Inflammatory macrophage (primary cell): ENCODE results near the gene ZNF407.
A peak's percentile ranks its signal among the peaks of the same experiment; 100 is the strongest.

ENCODE experiments used
- DNase-seq, 2 donors: peaks; one replicate each; pipeline ENCODE4 v3.0.0-alpha.2; 2020 to 2022

ZNF407 gene

GRCh38 chr18:74589811-74590210 is 7.9 kb upstream of the ZNF407 start:
- peak; percentile 59 to 89 for DNase-seq

GRCh38 chr18:74590671-74591070 is 7.0 kb upstream of the ZNF407 start:
- DNase-seq = peak; percentile 22 to 79

DNA sequence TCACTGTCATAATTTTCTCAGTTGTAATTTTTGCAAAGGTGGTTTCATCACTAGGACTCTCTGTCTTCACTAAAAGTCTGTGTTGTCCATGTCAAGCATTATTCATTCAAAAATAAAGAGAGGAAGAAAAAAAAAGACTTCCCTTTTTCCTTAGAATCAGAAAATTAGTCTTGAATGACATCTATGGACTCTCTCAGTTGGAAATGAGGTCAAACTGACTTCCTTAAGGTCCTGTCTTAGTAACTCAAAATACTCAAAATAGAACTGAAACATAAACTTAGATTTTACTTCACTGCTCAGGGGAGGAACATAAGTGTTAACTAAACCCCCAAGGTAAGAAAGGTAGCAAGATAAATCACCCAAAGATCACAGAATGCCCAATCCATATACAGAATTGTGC is 2.2 kb upstream of the ZNF407 start:
- DNase-seq = peak; percentile 36 to 72

- DNase-seq = peak; percentile 64 to 79
These were observed 522 bp upstream of the ZNF407 start for GRCh38 chr18:74597034-74597661.

DNA sequence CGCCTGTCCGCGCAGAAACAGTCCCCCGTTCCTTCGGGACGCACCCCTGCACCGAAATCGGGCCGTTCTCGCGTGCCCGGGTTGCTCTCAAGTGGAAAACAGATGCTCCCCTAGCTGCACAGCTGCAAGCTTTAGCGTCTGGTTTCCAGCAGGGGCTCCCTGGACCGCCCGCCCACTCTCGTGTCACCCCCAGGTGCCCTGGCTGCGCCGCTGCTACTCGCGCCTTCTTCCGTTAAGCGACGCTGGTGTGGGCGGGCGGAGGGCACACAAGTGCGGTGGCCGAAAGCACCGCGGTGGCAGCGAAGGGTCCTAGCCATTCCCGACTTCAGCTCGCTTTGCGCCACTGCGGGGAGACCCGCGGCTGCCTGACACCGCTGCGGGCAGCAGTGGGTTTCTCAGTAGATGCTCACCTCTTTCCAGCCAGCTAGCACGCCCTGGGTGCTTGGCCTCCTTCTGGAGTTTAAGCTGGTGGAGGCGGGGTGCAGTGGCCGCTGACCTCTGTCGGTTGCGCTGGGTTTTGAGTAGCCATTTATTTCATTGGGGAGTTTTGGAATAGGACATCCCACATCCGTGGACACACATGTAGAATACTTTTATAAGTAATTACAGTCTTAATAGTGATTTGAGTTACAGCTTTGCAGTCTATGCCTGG is 806 bp downstream of the ZNF407 start:
- DNase-seq = peak; percentile 51 to 71

GRCh38 chr18:74604361-74604760 is 6.7 kb downstream of the ZNF407 start:
- DNase-seq = no peak

GRCh38 chr18:74604774-74605173 is 7.1 kb downstream of the ZNF407 start:
- DNase-seq = no peak

- DNase-seq = no peak
These were observed 11.0 kb downstream of the ZNF407 start for GRCh38 chr18:74608681-74609080.

DNA sequence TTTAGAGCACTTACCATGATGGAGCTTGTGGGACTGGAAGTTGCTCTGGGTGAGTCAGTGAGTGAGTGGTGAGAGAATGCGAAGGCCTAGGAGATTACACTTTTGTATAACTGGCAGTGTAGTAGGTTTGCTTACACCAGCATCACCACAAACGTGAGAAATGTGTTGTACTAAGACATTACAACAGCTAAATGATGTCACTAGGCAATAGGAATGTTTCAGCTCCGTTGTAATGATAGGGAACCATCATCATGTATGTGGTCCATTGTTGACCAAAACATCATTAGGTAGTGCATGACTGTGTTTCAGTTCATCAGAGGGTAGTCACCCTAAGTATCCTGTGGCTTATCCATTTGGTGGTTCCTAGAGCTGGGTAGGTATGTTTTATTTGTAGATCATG is 11.9 kb downstream of the ZNF407 start:
- no peak for DNase-seq

DNA sequence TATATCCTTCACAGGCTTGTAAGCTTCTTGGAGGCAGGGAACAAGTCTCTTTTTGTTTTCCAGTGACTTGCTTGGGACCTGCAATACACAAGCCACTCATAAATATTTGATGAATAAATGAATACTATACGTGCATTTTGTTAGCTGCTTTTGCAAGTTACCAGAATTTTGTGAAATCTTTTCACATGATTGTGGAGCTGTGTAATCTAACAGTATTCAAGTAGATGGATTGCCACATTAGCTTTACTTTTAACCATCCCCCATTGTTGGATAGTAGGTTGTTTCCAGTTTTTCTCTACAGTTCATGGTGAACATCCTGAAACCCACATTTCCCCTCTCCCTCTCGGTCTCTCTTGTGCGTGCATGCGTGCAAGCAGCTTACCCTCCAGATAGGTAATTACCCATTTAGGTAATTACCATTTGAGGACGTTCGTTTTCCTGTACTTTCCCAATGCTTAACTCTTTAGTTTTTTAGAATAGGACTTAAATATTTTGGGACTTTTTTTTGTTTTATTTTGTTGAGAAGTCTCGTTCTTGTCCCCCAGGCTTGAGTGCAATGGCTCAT is 12.5 kb downstream of the ZNF407 start:
- peak; percentile 50 to 81 for DNase-seq

GRCh38 chr18:74610860-74611259 is 13.2 kb downstream of the ZNF407 start:
- no peak for DNase-seq

GRCh38 chr18:74611765-74612164 is 14.1 kb downstream of the ZNF407 start:
- DNase-seq = no peak

DNA sequence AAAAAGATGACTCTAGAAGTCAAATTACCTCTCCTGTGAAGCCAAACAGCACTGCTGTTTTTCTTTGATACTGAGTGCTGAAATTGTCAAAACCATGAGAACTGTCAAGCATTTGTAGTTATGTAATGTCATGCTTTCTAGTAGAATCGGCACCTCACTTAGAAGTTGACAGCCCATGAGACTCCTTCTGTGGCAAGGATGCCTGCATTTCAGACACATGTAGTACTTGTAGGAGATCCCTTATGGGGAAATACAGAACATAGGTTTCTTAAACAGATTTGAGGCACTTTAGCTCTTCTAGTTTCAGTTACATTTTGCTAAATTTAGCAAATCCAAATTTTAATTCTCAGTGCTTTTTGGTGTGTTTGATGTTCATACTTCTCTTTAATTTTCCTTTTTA is 15.7 kb downstream of the ZNF407 start:
- DNase-seq = peak; percentile 46 to 63

DNA sequence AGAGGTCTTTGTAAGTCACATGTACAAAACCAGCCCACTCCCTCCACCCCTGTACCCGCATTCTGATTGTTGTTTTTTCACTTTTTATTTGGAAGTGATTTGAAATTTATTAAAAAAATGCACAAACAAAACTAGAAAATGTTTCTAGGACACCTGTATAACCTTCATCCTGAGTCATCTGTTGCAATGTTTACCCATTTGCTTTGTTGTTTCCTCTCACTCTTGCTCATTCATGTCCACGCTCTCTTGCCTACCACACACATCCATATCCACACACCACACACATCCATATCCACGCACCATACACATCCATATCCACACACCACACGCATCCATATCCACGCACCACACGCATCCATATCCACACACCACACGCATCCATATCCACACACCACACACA is 18.8 kb downstream of the ZNF407 start:
- DNase-seq = no peak

DNA sequence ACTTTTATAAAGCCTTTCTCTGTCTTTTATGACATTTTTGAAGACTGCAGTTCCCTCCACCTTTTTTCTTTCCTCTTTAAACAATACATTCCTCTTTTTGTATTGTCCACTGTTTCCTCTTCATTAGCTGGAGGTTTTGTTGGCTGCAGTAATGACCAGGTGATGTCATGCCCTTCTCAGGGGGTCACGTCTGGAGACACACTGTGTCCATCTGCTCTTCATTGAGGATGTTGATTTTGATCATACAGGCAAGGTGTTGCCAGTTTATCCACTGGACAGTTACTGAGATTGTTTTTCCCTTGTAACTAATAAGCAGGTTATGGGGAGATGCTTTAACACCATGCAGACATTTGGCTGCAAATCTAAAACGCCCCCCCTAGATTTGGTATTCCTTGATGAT is 19.8 kb downstream of the ZNF407 start:
- DNase-seq = no peak

GRCh38 chr18:74622072-74622471 is 24.4 kb downstream of the ZNF407 start:
- DNase-seq = peak; percentile 8 to 28

DNA sequence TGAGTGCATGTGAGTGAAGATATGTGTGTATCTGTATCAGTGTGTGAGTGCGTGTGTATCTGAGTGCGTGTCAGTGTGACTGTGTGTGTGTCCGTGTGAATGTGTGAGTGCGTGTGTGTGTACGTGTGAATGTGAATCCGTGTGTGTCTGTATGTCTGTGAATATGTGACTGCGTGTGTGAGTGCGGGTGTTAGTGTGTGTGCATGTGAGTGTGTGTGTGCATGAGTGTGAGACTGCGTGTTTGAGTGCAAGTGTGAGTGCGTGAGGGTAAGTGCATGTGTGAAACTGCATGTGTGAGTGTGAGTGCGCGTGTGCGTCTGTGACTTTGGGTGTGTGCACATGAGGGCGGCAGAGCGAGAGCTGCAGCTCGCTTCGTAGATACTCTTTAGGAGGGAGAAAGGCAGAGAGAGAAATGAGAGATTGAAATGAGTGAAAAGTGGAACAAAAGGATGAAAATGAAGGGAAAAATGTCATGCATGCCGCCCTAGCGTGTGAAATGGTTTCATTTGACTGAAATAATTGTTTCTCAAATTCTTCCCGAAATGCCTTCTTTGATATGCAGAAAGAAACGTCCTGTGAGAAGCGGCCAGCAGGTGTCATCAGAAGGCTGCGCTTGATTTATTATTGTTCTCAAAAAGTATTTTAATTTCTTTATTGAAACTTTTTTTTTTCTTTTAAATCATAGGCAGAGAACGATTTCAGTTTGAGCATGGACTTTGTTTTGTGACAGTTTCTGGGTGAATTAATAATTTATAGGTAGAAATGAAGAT is 25.6 kb downstream of the ZNF407 start:
- no peak for DNase-seq

DNA sequence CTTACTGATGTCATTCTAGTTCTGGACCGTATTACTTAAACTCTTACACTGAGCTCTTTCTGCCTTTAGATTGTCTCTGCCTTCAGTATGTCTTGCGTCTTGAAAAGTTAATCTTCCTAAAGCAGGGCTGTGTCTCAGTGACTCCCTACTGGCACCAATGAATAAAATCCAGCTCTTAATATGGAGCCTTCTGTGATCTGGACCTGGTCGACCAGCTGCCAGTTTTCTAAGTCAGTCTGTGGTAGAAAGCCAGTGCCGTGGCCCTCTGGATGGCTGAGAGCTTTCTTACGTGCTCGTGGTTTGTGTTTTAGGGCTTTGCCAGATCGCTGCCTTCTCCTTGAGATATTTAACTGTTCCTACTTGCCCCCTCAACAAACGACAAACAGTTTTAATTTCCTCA is 26.8 kb downstream of the ZNF407 start:
- DNase-seq = no peak

GRCh38 chr18:74625157-74625556 is 27.5 kb downstream of the ZNF407 start:
- no peak for DNase-seq

DNA sequence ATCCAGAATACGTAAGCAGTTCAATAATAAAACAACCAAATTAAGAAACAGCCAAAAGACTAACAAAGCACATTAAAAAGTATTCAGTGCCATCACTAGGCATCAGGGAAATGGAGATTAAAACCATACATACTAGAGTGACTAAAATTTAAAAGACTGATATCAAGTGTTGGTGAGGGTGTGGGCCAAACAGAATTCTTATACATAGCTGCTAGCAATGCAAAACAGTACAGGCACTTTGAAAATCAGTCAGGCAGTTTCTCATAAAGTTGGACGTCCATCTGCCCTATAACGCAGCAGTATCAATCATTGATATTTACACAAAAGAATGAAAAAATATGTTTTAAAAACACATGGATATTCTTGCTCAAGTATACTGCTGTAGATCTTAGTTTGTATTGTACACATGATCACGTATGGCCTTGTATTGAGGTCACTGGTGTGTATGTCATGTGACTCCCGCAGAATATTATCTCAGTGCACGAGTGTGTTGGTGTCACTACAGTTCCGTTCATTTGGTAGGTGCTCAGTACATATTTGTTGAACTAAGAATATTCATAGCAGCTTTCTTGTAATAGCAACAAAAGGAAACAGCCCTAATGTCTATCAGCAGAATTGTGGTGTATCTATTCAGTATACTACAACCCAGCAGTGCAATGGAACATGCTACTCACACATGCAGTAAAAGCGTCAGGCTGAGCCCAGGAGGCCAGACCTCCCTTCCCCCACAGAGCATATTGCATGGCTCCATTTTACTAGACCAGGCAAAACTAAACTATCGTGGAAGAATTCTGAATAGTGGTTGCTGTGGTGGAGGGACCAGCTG is 28.6 kb downstream of the ZNF407 start:
- no peak for DNase-seq

DNA sequence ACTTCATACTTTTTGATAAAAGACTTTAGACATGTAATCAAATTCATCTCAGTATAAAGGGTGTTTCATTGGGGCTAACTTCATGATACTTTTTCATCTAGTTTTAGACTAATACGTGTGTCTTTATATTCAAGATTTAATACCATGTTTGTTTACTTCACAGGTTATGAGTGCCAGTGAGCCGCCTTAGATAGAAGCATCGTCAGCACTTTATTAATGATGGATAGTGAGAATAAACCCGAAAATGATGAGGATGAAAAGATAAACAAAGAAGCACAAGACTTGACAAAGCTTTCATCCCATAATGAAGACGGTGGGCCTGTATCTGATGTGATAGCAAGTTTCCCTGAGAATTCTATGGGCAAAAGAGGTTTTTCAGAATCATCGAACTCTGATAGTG is 33.1 kb downstream of the ZNF407 start:
- no peak for DNase-seq

GRCh38 chr18:74631212-74631611 is 33.5 kb downstream of the ZNF407 start:
- DNase-seq = no peak
